ENCODE data around the gene TSPAN13.

The TSPAN13 gene

DNA sequence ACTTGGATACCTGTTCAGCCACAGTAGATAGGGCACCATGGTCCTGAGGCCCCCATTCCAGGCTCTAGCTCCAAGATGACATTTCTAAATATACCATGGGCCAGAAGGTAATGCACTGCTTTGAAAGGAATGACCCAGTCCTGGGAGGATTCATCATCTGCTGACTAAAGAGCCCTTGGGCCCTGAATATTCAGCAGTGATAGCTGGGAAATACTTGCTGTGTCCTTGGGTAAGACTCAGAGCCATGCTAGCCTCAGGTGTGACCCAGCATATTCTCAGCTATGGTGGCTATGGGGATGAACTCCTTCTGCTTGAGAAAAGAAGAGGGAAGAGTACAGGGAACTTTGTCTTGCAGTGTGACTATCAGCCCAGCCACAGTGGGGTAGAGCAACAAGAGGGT is 72.5 kb downstream of the TSPAN13 start:
- Histone ChIP-seq H3K4me3 (ENCODE audit: low read depth in 1 of 2, low read length in 2 of 2) (no peak overlapping the region), H3K4me1 (ENCODE audit: insufficient read depth, low read length) (no peaks in the 10 kb centered on the region), H3K4me2 (ENCODE audit: insufficient read depth, low read length) (no peak overlapping the region), H3K27me3 (ENCODE audit: insufficient read depth, low read length, poor library complexity) (no peaks in the 10 kb centered on the region), H3K36me3 (ENCODE audit: insufficient read depth, low read length) (no peaks in the 10 kb centered on the region), H4K20me1 (ENCODE audit: insufficient read depth, low read length) (no peaks in the 10 kb centered on the region), H3K9ac (ENCODE audit: low read depth, low read length) (no peak overlapping the region), H3K27ac (ENCODE audit: low read length) (no peak overlapping the region), H3K79me2 (ENCODE audit: insufficient read depth, low read length) (no peaks in the 10 kb centered on the region), H2AFZ (ENCODE audit: low read depth, low read length) (no peak overlapping the region), H3K9me3 (ENCODE audit: insufficient read depth, low read length, severe bottlenecking) (no peaks in the 10 kb centered on the region)
- DNase-seq (no peak), ATAC-seq (ENCODE audit: insufficient read depth, low read depth) (no peak)
- TF ChIP-seq, protein P1, sequence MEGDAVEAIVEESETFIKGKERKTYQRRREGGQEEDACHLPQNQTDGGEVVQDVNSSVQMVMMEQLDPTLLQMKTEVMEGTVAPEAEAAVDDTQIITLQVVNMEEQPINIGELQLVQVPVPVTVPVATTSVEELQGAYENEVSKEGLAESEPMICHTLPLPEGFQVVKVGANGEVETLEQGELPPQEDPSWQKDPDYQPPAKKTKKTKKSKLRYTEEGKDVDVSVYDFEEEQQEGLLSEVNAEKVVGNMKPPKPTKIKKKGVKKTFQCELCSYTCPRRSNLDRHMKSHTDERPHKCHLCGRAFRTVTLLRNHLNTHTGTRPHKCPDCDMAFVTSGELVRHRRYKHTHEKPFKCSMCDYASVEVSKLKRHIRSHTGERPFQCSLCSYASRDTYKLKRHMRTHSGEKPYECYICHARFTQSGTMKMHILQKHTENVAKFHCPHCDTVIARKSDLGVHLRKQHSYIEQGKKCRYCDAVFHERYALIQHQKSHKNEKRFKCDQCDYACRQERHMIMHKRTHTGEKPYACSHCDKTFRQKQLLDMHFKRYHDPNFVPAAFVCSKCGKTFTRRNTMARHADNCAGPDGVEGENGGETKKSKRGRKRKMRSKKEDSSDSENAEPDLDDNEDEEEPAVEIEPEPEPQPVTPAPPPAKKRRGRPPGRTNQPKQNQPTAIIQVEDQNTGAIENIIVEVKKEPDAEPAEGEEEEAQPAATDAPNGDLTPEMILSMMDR (IDR thresholded peaks at IDR 0.05; ENCODE audit: borderline replicate concordance, extremely low read depth, low read length, poor library complexity, severe bottlenecking): no peak
- no peak for TF ChIP-seq EZH2 (IDR thresholded peaks at IDR 0.05; ENCODE audit: borderline replicate concordance, low read depth, low read length, severe bottlenecking)

DNA sequence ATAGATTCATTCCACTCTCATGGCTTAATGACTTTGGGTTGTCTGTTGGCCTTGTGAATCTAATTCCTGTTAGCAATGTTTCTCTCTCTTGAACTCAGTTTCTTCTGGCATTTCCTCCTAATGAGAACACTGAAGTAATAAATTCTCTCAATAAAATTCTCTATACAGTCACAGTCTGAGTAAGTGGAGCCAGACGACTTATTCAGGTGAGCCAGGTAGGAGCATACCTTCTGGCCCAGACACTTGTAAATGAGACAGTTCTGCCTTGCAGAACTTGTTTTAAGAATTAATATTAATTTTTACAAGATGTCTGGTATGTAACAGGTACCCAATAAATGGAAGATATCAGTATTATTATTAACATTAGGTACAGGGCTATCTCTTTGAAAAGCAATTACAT is 79.8 kb downstream of the TSPAN13 start:
- Histone ChIP-seq H3K9me3 (ENCODE audit: insufficient read depth, low read length, severe bottlenecking) (no peaks in the 10 kb centered on the region), H4K20me1 (ENCODE audit: insufficient read depth, low read length) (no peaks in the 10 kb centered on the region), H3K27ac (ENCODE audit: low read length) (no peak overlapping the region), H3K4me2 (ENCODE audit: insufficient read depth, low read length) (no peak overlapping the region), H3K79me2 (ENCODE audit: insufficient read depth, low read length) (no peaks in the 10 kb centered on the region), H3K27me3 (ENCODE audit: insufficient read depth, low read length, poor library complexity) (no peaks in the 10 kb centered on the region), H2AFZ (ENCODE audit: low read depth, low read length) (no peak overlapping the region), H3K4me1 (ENCODE audit: insufficient read depth, low read length) (no peaks in the 10 kb centered on the region), H3K9ac (ENCODE audit: low read depth, low read length) (no peak overlapping the region), H3K36me3 (ENCODE audit: insufficient read depth, low read length) (no peaks in the 10 kb centered on the region), H3K4me3 (ENCODE audit: low read depth in 1 of 2, low read length in 2 of 2) (no peak overlapping the region)
- DNase-seq (no peak), ATAC-seq (ENCODE audit: insufficient read depth, low read depth) (no peak)
- TF ChIP-seq, protein P1 (IDR thresholded peaks at IDR 0.05; ENCODE audit: borderline replicate concordance, extremely low read depth, low read length, poor library complexity, severe bottlenecking): no peak
- no peak for TF ChIP-seq EZH2 (IDR thresholded peaks at IDR 0.05; ENCODE audit: borderline replicate concordance, low read depth, low read length, severe bottlenecking)

Data from DND-41 (cell line).